ENCODE results near the gene EFCAB7. TPM values are rescaled to one million over a fixed set of nuclear protein-coding genes. Genes with fewer than 3 reads are reported as not detected.

EFCAB7 gene
- total and polyA plus RNA-seq, 2 donors (not counting 3 experiments of a cell fraction or from before 2014, with no cell fraction given) = 1.4 to 7.1 TPM

DNA sequence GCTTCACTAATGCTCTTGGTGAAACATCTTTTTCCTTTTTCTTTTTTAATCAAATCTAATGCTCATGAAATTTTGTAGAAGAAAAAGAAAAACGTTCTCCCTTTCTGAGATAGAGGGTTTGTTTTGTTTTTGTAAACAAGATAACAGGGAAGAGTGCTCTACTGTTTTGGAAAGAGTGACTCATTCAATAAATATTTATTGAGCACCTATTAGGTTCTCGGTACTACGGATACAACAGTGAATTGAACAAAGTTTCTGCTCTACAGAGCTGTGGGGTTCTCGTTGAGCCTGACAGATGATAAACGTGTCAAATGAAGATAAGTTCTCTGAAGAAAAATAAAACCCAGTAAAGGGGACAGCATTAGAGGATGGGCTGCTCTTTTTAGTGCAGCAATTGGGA lies 76.9 kb downstream of the EFCAB7 start:
- Histone ChIP-seq H2AFZ (ENCODE audit: low read depth, low read length) (no peak overlapping the region), H3K36me3 (ENCODE audit: control insufficient read depth in 2 of 2, extremely low read depth in 1 of 2, insufficient read depth in 2 of 2, low read length in 2 of 2) (no peaks in the 10 kb centered on the region), H3K4me1 (ENCODE audit: control insufficient read depth, extremely low read depth, insufficient read depth, low read length) (no peaks in the 10 kb centered on the region), H3K4me3 (replicated peaks in 1 of 3; ENCODE audit: insufficient read depth in 1 of 3, low read depth in 1 of 3, low read length in 3 of 3) (no peak overlapping the region), H3K79me2 (ENCODE audit: control insufficient read depth, insufficient read depth, low read length) (no peaks in the 10 kb centered on the region), H3K9me3 (replicated peaks; ENCODE audit: control insufficient read depth, insufficient read depth, low read length) (no peaks in the 10 kb centered on the region), H3K9me1 (replicated peaks; ENCODE audit: control insufficient read depth, extremely low read depth, insufficient read depth, low read length) (no peaks in the 10 kb centered on the region), H3K27ac (ENCODE audit: insufficient read depth, low read depth, low read length) (no peak overlapping the region), H3K4me2 (ENCODE audit: insufficient read depth, low read length) (no peak overlapping the region), H4K20me1 (replicated peaks; ENCODE audit: control insufficient read depth, extremely low read depth, insufficient read depth, low read length) (no peaks in the 10 kb centered on the region), H3K27me3 (ENCODE audit: control insufficient read depth in 2 of 2, insufficient read depth in 2 of 2, low read length in 2 of 2) (no peaks in the 10 kb centered on the region), H3K9ac (replicated peaks; ENCODE audit: extremely low read depth, insufficient read depth, low read length) (no peak overlapping the region)
- no peak for TF ChIP-seq EZH2 (IDR thresholded peaks at IDR 0.05; ENCODE audit: borderline replicate concordance, low read depth, low read length, severe bottlenecking)
- no peak for TF ChIP-seq MYC (IDR thresholded peaks at IDR 0.05; ENCODE audit: low read depth, low read length)
- TF ChIP-seq POLR2A (IDR thresholded peaks at IDR 0.05; ENCODE audit: low read depth, low read length) = no peak
- TF ChIP-seq, protein P1, sequence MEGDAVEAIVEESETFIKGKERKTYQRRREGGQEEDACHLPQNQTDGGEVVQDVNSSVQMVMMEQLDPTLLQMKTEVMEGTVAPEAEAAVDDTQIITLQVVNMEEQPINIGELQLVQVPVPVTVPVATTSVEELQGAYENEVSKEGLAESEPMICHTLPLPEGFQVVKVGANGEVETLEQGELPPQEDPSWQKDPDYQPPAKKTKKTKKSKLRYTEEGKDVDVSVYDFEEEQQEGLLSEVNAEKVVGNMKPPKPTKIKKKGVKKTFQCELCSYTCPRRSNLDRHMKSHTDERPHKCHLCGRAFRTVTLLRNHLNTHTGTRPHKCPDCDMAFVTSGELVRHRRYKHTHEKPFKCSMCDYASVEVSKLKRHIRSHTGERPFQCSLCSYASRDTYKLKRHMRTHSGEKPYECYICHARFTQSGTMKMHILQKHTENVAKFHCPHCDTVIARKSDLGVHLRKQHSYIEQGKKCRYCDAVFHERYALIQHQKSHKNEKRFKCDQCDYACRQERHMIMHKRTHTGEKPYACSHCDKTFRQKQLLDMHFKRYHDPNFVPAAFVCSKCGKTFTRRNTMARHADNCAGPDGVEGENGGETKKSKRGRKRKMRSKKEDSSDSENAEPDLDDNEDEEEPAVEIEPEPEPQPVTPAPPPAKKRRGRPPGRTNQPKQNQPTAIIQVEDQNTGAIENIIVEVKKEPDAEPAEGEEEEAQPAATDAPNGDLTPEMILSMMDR (IDR thresholded peaks at IDR 0.05; ENCODE audit: extremely low read depth in 1 of 2, insufficient read depth in 1 of 2, low read depth in 1 of 2, low read length in 2 of 2) = no peak
- TF ChIP-seq POLR2AphosphoS5 (IDR thresholded peaks at IDR 0.05; ENCODE audit: insufficient read depth, low read depth, low read length) = no peak
- TF ChIP-seq GATA2 (IDR thresholded peaks at IDR 0.05; ENCODE audit: insufficient read depth, insufficient read length, low read depth, low read length) = no peak
- TF ChIP-seq JUN (IDR thresholded peaks at IDR 0.05; ENCODE audit: borderline replicate concordance, insufficient read depth, insufficient read length, low read depth) = no peak
- no peak for TF ChIP-seq MAX (IDR thresholded peaks at IDR 0.05; ENCODE audit: insufficient read depth, insufficient read length)
- TF ChIP-seq FOS (IDR thresholded peaks at IDR 0.05; ENCODE audit: borderline replicate concordance, insufficient read depth, low read length) = no peak
- POLR2A ChIA-PET = no interaction called here
- CTCF ChIA-PET = no interaction called here
- intact Hi-C loops (cut with micrococcal nuclease) (no loop called here), dilution Hi-C loops (cut with MboI; ENCODE audit: extremely low pct_ligation_motif_present, low sequenced_read_pairs) (no loop called here)
- DNase-seq (ENCODE audit: low read depth, low spot score) (no peak), FAIRE-seq (no peak)
- BruUV-seq (replicated peaks) = no TSS peak

All from endothelial cell of umbilical vein (primary cell).